MM.1S (cell line): ENCODE data around the gene ARHGAP23.

Experiments used
- DNase-seq: peaks from one replicate; pipeline ENCODE4 v3.0.0-alpha.2; 2015
- H2AFZ ChIP-seq: fragments of 300-600 bp; sonication (generic); 2 replicates; pipeline ENCODE4 v1.6.0; 2016; ENCODE audit warnings: antibody characterized with exemption, low read length
- H3F3A ChIP-seq: fragments of 300-600 bp; sonication (generic); 2 replicates; pipeline ENCODE4 v1.6.1; 2016; ENCODE audit warnings: mild to moderate bottlenecking, antibody characterized with exemption, low read length, moderate library complexity, mixed read lengths; ENCODE audit not compliant: insufficient read depth
- H3K27ac ChIP-seq: fragments of 300-600 bp; sonication (generic); 2 replicates; pipeline ENCODE4 v1.5.1; 2016; ENCODE audit warnings: mild to moderate bottlenecking, low read length
- H3K27me3 ChIP-seq: fragments of 300-600 bp; sonication (generic); replicated peaks from 2 replicates; pipeline ENCODE4 v1.6.0; 2016; ENCODE audit warnings: low read length; ENCODE audit not compliant: insufficient read depth
- H3K36me3 ChIP-seq: fragments of 300-600 bp; sonication (generic); replicated peaks from 2 replicates; pipeline ENCODE4 v1.6.1; 2016; ENCODE audit warnings: mild to moderate bottlenecking, low read length, mixed read lengths; ENCODE audit not compliant: insufficient read depth
- H3K4me1 ChIP-seq: fragments of 300-600 bp; sonication (generic); 2 replicates; pipeline ENCODE4 v1.6.1; 2016; ENCODE audit warnings: low read length, mixed read lengths
- H3K4me2 ChIP-seq: fragments of 300-600 bp; sonication (generic); 2 replicates; pipeline ENCODE4 v1.6.0; 2016; ENCODE audit warnings: low read depth, low read length
- H3K4me3 ChIP-seq: fragments of 300-600 bp; sonication (generic); 2 replicates; pipeline ENCODE4 v1.5.1; 2016; ENCODE audit warnings: low read length, mixed read lengths
- H3K79me2 ChIP-seq: fragments of 300-600 bp; sonication (generic); 2 replicates; pipeline ENCODE4 v1.6.1; 2016; ENCODE audit warnings: mixed run types, low read length, mixed read lengths
- H3K9ac ChIP-seq: fragments of 300-600 bp; sonication (generic); 2 replicates; pipeline ENCODE4 v1.6.1; 2016; ENCODE audit warnings: low read length, mixed read lengths
- H3K9me2 ChIP-seq: fragments of 300-600 bp; sonication (generic); replicated peaks from 2 replicates; pipeline ENCODE4 v1.6.1; 2016; ENCODE audit warnings: mild to moderate bottlenecking, low read length, mixed read lengths; ENCODE audit not compliant: insufficient read depth
- H3K9me3 ChIP-seq: fragments of 300-600 bp; sonication (generic); replicated peaks from 2 replicates; pipeline ENCODE4 v1.6.1; 2016; ENCODE audit warnings: mild to moderate bottlenecking, low read length, mixed read lengths; ENCODE audit not compliant: insufficient read depth
- H4K20me1 ChIP-seq: fragments of 300-600 bp; sonication (generic); 2 replicates; pipeline ENCODE4 v1.6.1; 2016; ENCODE audit warnings: mild to moderate bottlenecking, low read length, moderate library complexity, mixed read lengths; ENCODE audit not compliant: insufficient read depth
- CTCF ChIP-seq: fragments of 300-600 bp; sonication (generic); IDR thresholded peaks from 2 replicates; pipeline ENCODE4 v1.5.1; 2016; ENCODE audit warnings: antibody characterized with exemption, low read length, mixed read lengths
- EZH2 ChIP-seq: fragments of 300-600 bp; sonication (generic); optimal IDR thresholded peaks from 2 replicates; pipeline ENCODE3; 2017; ENCODE audit warnings: low read depth, mild to moderate bottlenecking, antibody characterized with exemption, low read length, mixed read lengths
- EZH2phosphoT487 ChIP-seq: fragments of 300-600 bp; sonication (generic); IDR thresholded peaks from 2 replicates; pipeline ENCODE4 v1.6.1; 2018; ENCODE audit warnings: antibody characterized with exemption, low read length

ARHGAP23 gene

GRCh38 chr17:38415250-38416194, 12.7 kb upstream of the ARHGAP23 start:
- Histone ChIP-seq H3K9ac (peak overlapping the region; percentile 94), H4K20me1 (no peaks in the 10 kb centered on the region), H3K4me3 (peak overlapping the region; percentile 75), H3K27me3 (peaks cover 21% of the 10 kb centered on the region), H3K4me2 (peak overlapping the region; percentile 100), H3K27ac (peak overlapping the region; percentile 74; the same call in 1 of the 2 replicates), H3K79me2 (no peaks in the 10 kb centered on the region), H3K4me1 (peaks cover 11% of the 10 kb centered on the region), H3F3A (peaks cover 5% of the 10 kb centered on the region; the same call in 1 of the 2 replicates), H3K9me2 (no peaks in the 10 kb centered on the region), H2AFZ (peak overlapping the region; percentile 100), H3K36me3 (no peaks in the 10 kb centered on the region), H3K9me3 (no peaks in the 10 kb centered on the region)
- peak; percentile 33 for DNase-seq
- TF ChIP-seq EZH2 (no peak), EZH2phosphoT487 (no peak), CTCF (no peak)

- Histone ChIP-seq H3F3A (peaks cover 5% of the 10 kb centered on the region; the same call in 1 of the 2 replicates), H3K79me2 (no peaks in the 10 kb centered on the region), H3K27me3 (peaks cover 30% of the 10 kb centered on the region), H4K20me1 (no peaks in the 10 kb centered on the region), H3K36me3 (no peaks in the 10 kb centered on the region), H3K4me3 (no peak overlapping the region), H3K9ac (no peak overlapping the region), H3K9me2 (no peaks in the 10 kb centered on the region), H3K4me1 (peaks cover 17% of the 10 kb centered on the region), H3K4me2 (no peak overlapping the region), H3K27ac (no peak overlapping the region), H2AFZ (no peak overlapping the region), H3K9me3 (no peaks in the 10 kb centered on the region)
- TF ChIP-seq CTCF = no peak
- TF ChIP-seq EZH2phosphoT487 = no peak
- TF ChIP-seq EZH2 = no peak
- DNase-seq = no peak
Measured at GRCh38 chr17:38416840-38417209, 11.4 kb upstream of the ARHGAP23 start.

GRCh38 chr17:38417210-38417951, 10.9 kb upstream of the ARHGAP23 start:
- no peak overlapping the region for H3K9ac ChIP-seq
- no peak overlapping the region for H3K4me3 ChIP-seq
- no peak for DNase-seq
- peaks cover 17% of the 10 kb centered on the region for H3K4me1 ChIP-seq
- TF ChIP-seq CTCF (no peak), EZH2phosphoT487 (no peak), EZH2 (no peak)
- H3K27me3 ChIP-seq = peaks cover 34% of the 10 kb centered on the region
- H3K9me3 ChIP-seq = no peaks in the 10 kb centered on the region
- peaks cover 5% of the 10 kb centered on the region; the same call in 1 of the 2 replicates for H3F3A ChIP-seq
- no peak overlapping the region for H2AFZ ChIP-seq
- no peaks in the 10 kb centered on the region for H4K20me1 ChIP-seq
- no peak overlapping the region for H3K4me2 ChIP-seq
- no peaks in the 10 kb centered on the region for H3K79me2 ChIP-seq
- no peaks in the 10 kb centered on the region for H3K9me2 ChIP-seq
- no peak overlapping the region for H3K27ac ChIP-seq
- no peaks in the 10 kb centered on the region for H3K36me3 ChIP-seq
